GM18861 (cell line): ENCODE results near the gene RER1.

Source experiments
- ATAC-seq: cut with Tn5 transposase; IDR thresholded peaks from one replicate; pipeline ENCODE4 v1.9.1; 2021; ENCODE audit not compliant: unreplicated experiment

The RER1 gene

DNA sequence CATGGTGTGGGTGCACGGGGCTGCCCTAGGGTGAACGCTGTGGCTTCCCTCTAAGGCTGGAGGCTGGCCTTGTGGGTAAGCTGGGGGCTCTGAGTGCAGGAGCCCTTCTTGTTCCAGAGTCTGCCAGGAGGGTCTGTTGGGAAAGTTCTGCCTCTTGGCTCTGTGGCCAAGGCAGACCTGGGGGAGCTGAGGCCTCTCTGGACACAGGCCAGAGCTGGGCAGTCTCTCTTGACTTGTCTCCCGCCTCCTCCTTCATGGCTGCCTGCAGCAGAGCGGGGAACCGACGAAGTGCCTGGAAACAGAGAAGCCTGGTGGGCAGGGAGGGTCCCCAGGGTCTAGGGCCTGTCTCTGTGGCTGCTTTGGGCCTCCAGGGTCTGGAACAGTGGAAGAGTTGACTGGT lies 51.0 kb downstream of the RER1 start:
- ATAC-seq: no peak

- no peak for ATAC-seq
Measured at GRCh38 chr1:2443277-2444137, 51.9 kb downstream of the RER1 start.

DNA sequence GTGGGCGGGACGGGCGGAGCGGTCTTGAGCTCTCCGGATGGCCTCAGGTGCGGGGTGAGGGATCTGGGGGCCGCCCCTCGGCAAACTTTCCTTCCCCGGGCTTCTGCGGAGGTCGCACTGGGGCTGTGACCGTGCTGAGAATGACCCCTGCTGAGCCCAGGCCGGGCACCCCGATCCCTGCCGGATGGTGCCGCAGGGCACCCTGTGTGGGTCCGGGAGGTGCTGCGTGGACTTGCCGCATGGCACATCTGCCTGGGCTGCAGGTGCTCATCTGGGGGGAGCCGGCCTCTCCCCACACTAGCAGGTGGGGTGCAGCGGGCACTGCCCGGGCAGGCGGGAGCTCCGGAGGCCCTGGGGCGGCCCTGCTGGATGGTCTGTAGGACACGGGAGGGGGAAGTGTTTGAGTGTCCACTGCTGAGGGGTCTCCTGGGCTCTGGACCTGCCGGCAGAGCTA lies 52.5 kb downstream of the RER1 start:
- ATAC-seq: no peak

DNA sequence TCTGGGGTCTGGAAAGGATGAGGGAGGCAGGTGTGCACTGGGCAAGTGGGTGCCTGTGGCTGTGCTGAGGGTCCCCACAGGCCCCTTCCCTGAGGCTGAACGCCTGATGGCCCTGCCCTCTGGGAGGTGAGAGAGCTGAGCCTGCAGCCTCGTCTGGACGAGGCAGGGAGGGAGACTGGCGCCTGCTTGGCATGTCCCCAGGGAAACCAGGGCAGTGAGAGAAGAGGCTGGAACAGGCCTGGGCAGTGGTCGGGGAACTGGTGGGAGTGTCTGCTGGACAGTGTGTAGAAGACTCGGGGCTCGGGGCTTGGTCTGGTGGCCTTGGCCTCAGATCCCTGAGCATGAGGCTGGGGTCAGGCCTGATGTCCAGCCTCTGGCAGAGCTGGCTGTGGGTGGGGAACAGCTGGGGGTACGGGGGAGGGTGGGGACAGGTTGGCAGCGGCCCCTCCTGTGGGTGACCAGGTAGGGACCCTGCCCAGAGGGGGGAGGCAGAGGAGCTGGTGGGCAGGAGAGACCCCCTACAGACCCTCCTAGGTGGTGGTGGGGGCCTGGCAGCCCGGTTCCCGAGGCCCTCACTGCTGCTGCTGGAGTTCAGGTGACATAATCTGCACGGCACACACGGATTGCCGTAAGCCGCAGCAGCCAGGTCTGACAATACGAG lies 53.7 kb downstream of the RER1 start:
- ATAC-seq: no peak

DNA sequence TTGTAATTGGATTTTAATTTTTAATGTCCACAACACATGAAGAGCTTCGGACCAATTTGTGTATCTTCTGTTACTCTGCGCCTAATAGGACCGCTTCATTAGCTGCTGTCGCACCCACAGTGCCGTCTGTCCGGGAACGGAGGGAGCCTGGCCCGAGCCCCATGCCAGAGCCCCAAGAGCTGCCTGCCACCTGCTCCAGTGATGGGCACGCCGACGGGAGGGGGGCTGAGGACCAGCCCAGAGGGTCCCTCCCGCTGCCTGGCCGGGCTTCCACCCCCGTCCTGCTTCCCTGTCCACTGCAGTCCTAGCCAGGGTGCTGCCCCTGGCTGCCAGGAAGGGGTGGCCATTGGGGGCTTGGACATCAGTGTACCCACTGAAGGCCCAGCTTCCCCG lies 54.2 kb downstream of the RER1 start:
- no peak for ATAC-seq

DNA sequence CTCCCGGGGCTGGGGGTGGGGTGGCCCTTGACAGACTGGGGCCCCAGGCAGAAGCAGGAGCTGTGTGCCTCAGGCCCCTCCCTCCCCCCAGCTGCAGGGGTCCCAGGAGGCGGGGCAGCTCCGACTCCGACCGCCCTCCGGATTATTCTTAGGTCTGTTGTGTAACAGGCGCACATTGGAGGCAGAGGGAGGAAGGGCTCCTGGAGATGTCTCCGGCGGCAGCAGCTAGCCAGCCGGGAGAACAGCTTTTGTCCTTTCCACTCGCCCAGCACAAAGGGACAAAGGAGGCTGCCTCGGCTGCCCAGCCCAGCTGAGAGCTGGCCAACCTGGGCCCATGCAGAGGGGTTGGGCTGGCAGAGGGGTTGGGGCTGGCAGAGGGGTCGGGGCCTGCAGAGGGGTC lies 54.8 kb downstream of the RER1 start:
- no peak for ATAC-seq

DNA sequence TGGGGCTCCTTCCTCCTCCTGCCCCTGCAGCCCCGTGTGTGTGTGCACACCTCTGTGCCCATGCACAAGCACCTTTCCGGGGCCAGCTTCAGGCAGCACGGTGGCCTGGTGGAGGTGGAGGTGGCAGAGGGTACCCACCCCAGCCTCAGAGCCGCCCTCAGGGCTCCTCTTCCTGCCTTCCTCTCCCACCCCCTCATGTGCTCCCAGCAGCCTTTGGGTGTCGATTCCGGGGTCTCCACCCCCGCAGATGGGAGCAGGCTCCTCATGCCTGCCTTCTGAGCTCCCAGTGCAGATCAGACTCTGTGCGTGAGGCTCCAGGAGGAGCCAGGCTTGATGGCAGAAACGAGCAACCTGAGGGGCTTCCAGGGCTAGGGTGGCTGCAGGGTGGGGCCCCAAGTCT lies 55.2 kb downstream of the RER1 start:
- no peak for ATAC-seq

- no peak for ATAC-seq
Measured at GRCh38 chr1:2447276-2448097, 55.8 kb downstream of the RER1 start.

DNA sequence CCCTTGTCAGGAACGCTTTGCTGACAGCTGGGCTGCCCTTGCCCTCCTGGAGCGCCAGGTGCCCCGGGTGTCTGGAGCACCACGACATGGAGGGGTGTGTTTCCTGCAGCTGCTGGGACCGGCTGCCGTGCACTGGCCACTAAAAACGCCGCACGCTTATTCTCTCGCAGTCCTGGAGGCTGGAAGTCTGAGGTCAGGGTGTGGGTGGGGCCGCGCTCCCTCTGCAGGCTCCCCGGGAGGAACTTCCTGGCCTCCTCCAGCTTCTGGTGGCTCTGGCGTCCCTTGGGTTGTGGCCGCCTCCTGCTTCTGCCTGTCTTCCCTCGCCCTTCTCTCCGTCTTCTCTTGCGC lies 56.4 kb downstream of the RER1 start:
- no peak for ATAC-seq

DNA sequence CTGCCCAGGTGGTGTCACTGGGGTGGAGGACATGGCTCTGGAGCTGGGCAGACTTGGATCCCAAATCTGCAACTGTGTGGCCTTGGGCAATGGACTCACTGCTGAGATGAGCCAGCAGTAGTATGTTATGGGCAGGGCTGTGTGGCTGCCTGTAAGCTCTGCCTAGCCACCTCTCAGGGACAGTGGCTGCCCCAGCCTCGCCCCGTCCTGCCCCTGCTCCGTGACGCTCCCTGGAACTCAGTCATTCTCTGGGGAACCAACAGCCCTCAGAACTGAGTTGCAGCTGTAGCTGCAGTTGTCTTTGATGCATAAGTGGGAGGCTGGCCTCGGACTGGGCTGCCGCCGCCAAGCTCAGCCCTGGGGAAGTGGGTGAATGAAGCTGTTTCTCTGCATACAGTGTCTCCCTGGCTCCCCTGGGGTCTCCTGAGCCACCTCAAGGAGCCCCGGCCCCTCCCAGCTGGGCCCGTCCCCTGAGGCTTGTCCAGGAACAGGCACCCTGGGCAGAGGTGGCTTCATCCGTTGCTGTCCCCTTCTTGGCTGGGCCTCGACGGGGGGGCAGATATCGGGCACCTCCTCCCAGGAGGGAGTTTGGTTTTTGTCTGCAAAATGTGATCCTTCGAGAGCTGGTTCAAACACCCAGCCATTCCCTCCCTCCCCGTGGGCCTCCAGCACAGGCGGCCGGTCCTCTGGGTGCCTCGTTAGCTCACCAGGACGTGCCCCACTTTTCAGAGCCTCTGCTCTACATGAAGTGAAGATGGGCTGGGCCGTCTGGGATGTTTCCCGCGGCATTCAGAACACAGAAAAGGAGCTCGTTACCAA lies 58.2 kb downstream of the RER1 start:
- no peak for ATAC-seq

- ATAC-seq: no peak
Measured at GRCh38 chr1:2451741-2452140, 60.1 kb downstream of the RER1 start.

DNA sequence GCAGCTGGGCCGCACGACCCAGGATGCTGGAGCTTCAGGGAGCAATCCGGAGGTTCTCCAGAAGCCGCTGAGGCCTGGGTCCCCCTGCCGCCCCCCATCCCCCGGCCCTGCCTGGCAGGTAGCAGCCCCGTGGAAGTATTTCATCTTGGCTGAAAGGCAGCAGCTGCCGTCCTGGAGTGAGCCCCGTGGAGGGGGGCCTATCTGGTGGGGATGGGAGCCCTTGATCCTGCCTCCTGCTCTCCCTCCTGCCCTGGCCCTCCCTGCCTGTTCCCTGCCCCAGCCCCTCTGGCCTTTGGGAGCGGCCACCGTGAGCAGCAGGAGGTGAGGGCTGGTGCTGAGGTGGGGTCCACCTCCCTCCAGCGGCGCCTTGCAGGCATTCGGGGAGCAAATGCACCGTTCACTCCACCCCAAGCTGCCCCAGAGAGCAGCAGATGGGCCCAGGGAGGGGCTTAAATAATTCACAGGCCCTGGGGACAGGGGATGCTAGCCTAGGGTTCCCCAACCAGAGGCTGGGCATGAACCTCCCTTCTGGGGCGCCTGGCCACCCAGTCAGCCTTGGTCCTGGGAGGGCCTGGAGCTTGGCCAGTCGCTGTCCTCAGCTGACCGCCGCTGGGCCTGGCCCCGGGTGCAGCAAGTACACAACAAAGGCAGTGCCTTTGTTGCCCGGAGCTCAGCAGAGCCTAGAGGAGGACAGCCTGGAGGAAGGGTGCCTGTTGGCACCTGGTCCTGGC lies 60.7 kb downstream of the RER1 start:
- ATAC-seq: no peak

- no peak for ATAC-seq
Measured at GRCh38 chr1:2452932-2453315, 61.3 kb downstream of the RER1 start.

- no peak for ATAC-seq
Measured at GRCh38 chr1:2454227-2454626, 62.6 kb downstream of the RER1 start.
